ENCODE measurements around the gene PBX2.
"Not testable (repeated sequence)": the region's sequence is repeated elsewhere in the genome, so short reads cannot be mapped to it uniquely, and the experiment has no call there.

The PBX2 gene

GRCh38 chr6:32203426-32204267 is 13.6 kb upstream of the PBX2 start:
- in situ Hi-C loops (cut with MboI; ENCODE audit: low sequenced_read_pairs) = no loop called here

GRCh38 chr6:32202186-32202585 is 12.2 kb upstream of the PBX2 start:
- in situ Hi-C loops (cut with MboI; ENCODE audit: low sequenced_read_pairs) = no loop called here

GRCh38 chr6:32200711-32201475 is 10.9 kb upstream of the PBX2 start:
- in situ Hi-C loops (cut with MboI; ENCODE audit: low sequenced_read_pairs) = no loop called here

- in situ Hi-C loops (cut with MboI; ENCODE audit: low sequenced_read_pairs) = no loop called here
These were observed 8.9 kb upstream of the PBX2 start for GRCh38 chr6:32198866-32199265.

GRCh38 chr6:32198345-32198696 is 8.3 kb upstream of the PBX2 start:
- in situ Hi-C loops (cut with MboI; ENCODE audit: low sequenced_read_pairs) = no loop called here

- in situ Hi-C loops (cut with MboI; ENCODE audit: low sequenced_read_pairs) = no loop called here
These were observed 6.9 kb upstream of the PBX2 start for GRCh38 chr6:32196682-32197616.

GRCh38 chr6:32195902-32196681 is 6.1 kb upstream of the PBX2 start:
- in situ Hi-C loops (cut with MboI; ENCODE audit: low sequenced_read_pairs) = no loop called here

GRCh38 chr6:32195652-32195901 is 5.6 kb upstream of the PBX2 start:
- in situ Hi-C loops (cut with MboI; ENCODE audit: low sequenced_read_pairs) = no loop called here

- in situ Hi-C loops (cut with MboI; ENCODE audit: low sequenced_read_pairs) = no loop called here
These were observed 5.0 kb upstream of the PBX2 start for GRCh38 chr6:32194825-32195651.

- in situ Hi-C loops (cut with MboI; ENCODE audit: low sequenced_read_pairs) = no loop called here
These were observed 4.4 kb upstream of the PBX2 start for GRCh38 chr6:32194388-32194787.

GRCh38 chr6:32193096-32193495 is 3.1 kb upstream of the PBX2 start:
- in situ Hi-C loops (cut with MboI; ENCODE audit: low sequenced_read_pairs) = not testable (repeated sequence)

- in situ Hi-C loops (cut with MboI; ENCODE audit: low sequenced_read_pairs) = no loop called here
These were observed 2.6 kb upstream of the PBX2 start, which contains the start of gene GPSM3 for GRCh38 chr6:32192608-32193039. Gene GPSM3 (minus strand): TSS chr6:32192643. CDS start chr6:32192513, 130 bp downstream.

GRCh38 chr6:32191696-32192607 is 1.9 kb upstream of the PBX2 start:
- in situ Hi-C loops (cut with MboI; ENCODE audit: low sequenced_read_pairs) = no loop called here

GRCh38 chr6:32190911-32191677 is 1.1 kb upstream of the PBX2 start:
- in situ Hi-C loops (cut with MboI; ENCODE audit: low sequenced_read_pairs) = no loop called here

GRCh38 chr6:32189742-32190053 is 304 bp downstream of the PBX2 start:
- in situ Hi-C loops (cut with MboI; ENCODE audit: low sequenced_read_pairs) = no loop called here

- in situ Hi-C loops (cut with MboI; ENCODE audit: low sequenced_read_pairs) = no loop called here
These were observed 797 bp downstream of the PBX2 start for GRCh38 chr6:32189069-32189741.

GRCh38 chr6:32188381-32189068 is 1.5 kb downstream of the PBX2 start:
- in situ Hi-C loops (cut with MboI; ENCODE audit: low sequenced_read_pairs) = no loop called here

All from HL-60/S4 treated with retinoic acid at 250 ng/mL for 4 days and 3 days (cell line).